IgD-negative memory B cell (primary cell): ENCODE measurements around the gene CTSH. TPM values are rescaled to one million over a fixed set of nuclear protein-coding genes. Genes with fewer than 3 reads are reported as not detected.

ENCODE experiments used
- H3K27ac Mint-ChIP-seq, 3 donors: one replicate each; pipeline ENCODE4 v1.8.0; 2020 to 2022; ENCODE audit warnings: mild to moderate bottlenecking in 3 of 3, mixed read lengths in 3 of 3, moderate library complexity in 1 of 3
- H3K27me3 Mint-ChIP-seq: one replicate; pipeline ENCODE4 v1.8.0; 2021; ENCODE audit warnings: mixed read lengths
- H3K36me3 Mint-ChIP-seq: one replicate; pipeline ENCODE4 v1.8.0; 2020; ENCODE audit warnings: mild to moderate bottlenecking, mixed read lengths
- H3K4me1 Mint-ChIP-seq, 3 donors: one replicate each; pipeline ENCODE4 v1.8.0; 2020 to 2022; ENCODE audit warnings: mixed read lengths in 3 of 3, mild to moderate bottlenecking in 1 of 3
- H3K4me3 Mint-ChIP-seq, 4 donors: one replicate each; pipeline ENCODE4 v1.8.0; 2020 to 2022; ENCODE audit warnings: mild to moderate bottlenecking in 4 of 4, mixed read lengths in 4 of 4, moderate library complexity in 3 of 4
- H3K9me3 Mint-ChIP-seq, 3 donors: one replicate each; pipeline ENCODE4 v1.8.0; 2020 to 2021; ENCODE audit warnings: mixed read lengths in 3 of 3, mild to moderate bottlenecking in 1 of 3
- polyA plus RNA-seq: library from polyadenylated mRNA; unstranded; fragments of 300-500 nt; fragmentation: Illumina TruSeq; gene quantifications from one replicate; pipeline ENCODE4 v1.2.3, GENCODE V29; 2021

CTSH gene
- polyA plus RNA-seq, 1 donor from 2014 or later: 615 TPM

- Mint-ChIP-seq H3K9me3 (no peaks in the 10 kb centered on the region), H3K27me3 (peaks cover 5% of the 10 kb centered on the region), H3K36me3 (peaks cover 7% of the 10 kb centered on the region), H3K4me3 (no peak overlapping the region), H3K27ac (no peak overlapping the region), H3K4me1 (peaks cover 16 to 19% (median 17%) of the 10 kb centered on the region in 3 donors)
Observed at GRCh38 chr15:78983146-78983918, 38.5 kb upstream of the CTSH start.

- Mint-ChIP-seq H3K27ac (no peak overlapping the region), H3K4me1 (peaks cover 20 to 24% (median 23%) of the 10 kb centered on the region in 3 donors), H3K27me3 (peaks cover 5% of the 10 kb centered on the region), H3K4me3 (no peak overlapping the region), H3K9me3 (no peaks in the 10 kb centered on the region), H3K36me3 (peaks cover 7% of the 10 kb centered on the region)
Observed at GRCh38 chr15:78982736-78983135, 37.9 kb upstream of the CTSH start.

GRCh38 chr15:78981532-78982313 is 36.9 kb upstream of the CTSH start:
- Mint-ChIP-seq H3K9me3 (no peaks in the 10 kb centered on the region), H3K27me3 (peaks cover 5% of the 10 kb centered on the region), H3K36me3 (peaks cover 7% of the 10 kb centered on the region), H3K4me3 (no peak overlapping the region), H3K4me1 (peaks cover 30 to 34% (median 32%) of the 10 kb centered on the region in 3 donors), H3K27ac (no peak overlapping the region)

GRCh38 chr15:78979456-78980320 is 34.8 kb upstream of the CTSH start:
- Mint-ChIP-seq H3K4me3 (peak overlapping the region; percentile 47 to 90 (median 82)), H3K36me3 (peaks cover 7% of the 10 kb centered on the region), H3K9me3 (no peaks in the 10 kb centered on the region), H3K4me1 (peaks cover 30 to 37% (median 37%) of the 10 kb centered on the region in 3 donors), H3K27me3 (peaks cover 5% of the 10 kb centered on the region), H3K27ac (peak overlapping the region; percentile 89 to 99 (median 95))

GRCh38 chr15:78978601-78979179 is 33.8 kb upstream of the CTSH start:
- H3K4me1 Mint-ChIP-seq: peaks cover 30 to 37% (median 36%) of the 10 kb centered on the region in 3 donors
- peaks cover 5% of the 10 kb centered on the region for H3K27me3 Mint-ChIP-seq
- H3K36me3 Mint-ChIP-seq: peaks cover 2% of the 10 kb centered on the region
- H3K4me3 Mint-ChIP-seq: peak overlapping the region; percentile 47 to 90 (median 82)
- peak overlapping the region; percentile 89 to 99 (median 95) for H3K27ac Mint-ChIP-seq
- no peaks in the 10 kb centered on the region for H3K9me3 Mint-ChIP-seq

- no peaks in the 10 kb centered on the region for H3K9me3 Mint-ChIP-seq
- H3K36me3 Mint-ChIP-seq: peaks cover 2% of the 10 kb centered on the region
Observed at GRCh38 chr15:78977591-78978347, 32.9 kb upstream of the CTSH start.

GRCh38 chr15:78977091-78977571 is 32.3 kb upstream of the CTSH start:
- Mint-ChIP-seq H3K4me1 (peaks cover 30 to 37% (median 36%) of the 10 kb centered on the region in 3 donors), H3K36me3 (peaks cover 2% of the 10 kb centered on the region), H3K4me3 (peak overlapping the region; percentile 47 to 87 (median 71)), H3K27me3 (peaks cover 5% of the 10 kb centered on the region), H3K27ac (peak overlapping the region; percentile 89 to 99 (median 95)), H3K9me3 (no peaks in the 10 kb centered on the region)

More at GRCh38 chr15:78977591-78978347, 32.9 kb upstream of the CTSH start:
- Mint-ChIP-seq H3K27me3 (peaks cover 5% of the 10 kb centered on the region), H3K27ac (peak overlapping the region; percentile 89 to 99 (median 95)), H3K4me3 (peak overlapping the region; percentile 47 to 87 (median 75)), H3K4me1 (peaks cover 30 to 37% (median 36%) of the 10 kb centered on the region in 3 donors)

- H3K27ac Mint-ChIP-seq: peak overlapping the region; percentile 89 to 99 (median 95)
- peaks cover 5% of the 10 kb centered on the region for H3K27me3 Mint-ChIP-seq
- peaks cover 3% of the 10 kb centered on the region for H3K36me3 Mint-ChIP-seq
- H3K4me1 Mint-ChIP-seq: peaks cover 30 to 37% (median 36%) of the 10 kb centered on the region in 3 donors
- no peaks in the 10 kb centered on the region for H3K9me3 Mint-ChIP-seq
- H3K4me3 Mint-ChIP-seq: peak overlapping the region in 2 of 4 donors; percentile 47 to 69
Observed at GRCh38 chr15:78976691-78977090, 31.8 kb upstream of the CTSH start.

- Mint-ChIP-seq H3K36me3 (peaks cover 1% of the 10 kb centered on the region), H3K27ac (no peak overlapping the region), H3K4me3 (no peak overlapping the region), H3K9me3 (no peaks in the 10 kb centered on the region), H3K27me3 (peaks cover 5% of the 10 kb centered on the region), H3K4me1 (peaks cover 29 to 31% (median 29%) of the 10 kb centered on the region in 3 donors)
Observed at GRCh38 chr15:78974272-78974918, 29.5 kb upstream of the CTSH start.

GRCh38 chr15:78969687-78970349 is 25.0 kb upstream of the CTSH start:
- Mint-ChIP-seq H3K9me3 (no peaks in the 10 kb centered on the region), H3K27ac (peak overlapping the region in 1 of 3 donors; percentile 58), H3K4me3 (no peak overlapping the region), H3K4me1 (peaks cover 0 to 4% (median 0%) of the 10 kb centered on the region in 3 donors), H3K27me3 (no peaks in the 10 kb centered on the region), H3K36me3 (peaks cover 1% of the 10 kb centered on the region)

GRCh38 chr15:78968539-78969271 is 23.9 kb upstream of the CTSH start:
- Mint-ChIP-seq H3K36me3 (peaks cover 1% of the 10 kb centered on the region), H3K4me3 (no peak overlapping the region), H3K27ac (no peak overlapping the region), H3K27me3 (no peaks in the 10 kb centered on the region), H3K9me3 (no peaks in the 10 kb centered on the region), H3K4me1 (peaks cover 0 to 4% (median 0%) of the 10 kb centered on the region in 3 donors)

GRCh38 chr15:78968114-78968513 is 23.3 kb upstream of the CTSH start:
- peaks cover 0 to 4% (median 0%) of the 10 kb centered on the region in 3 donors for H3K4me1 Mint-ChIP-seq
- no peak overlapping the region for H3K27ac Mint-ChIP-seq
- peaks cover 1% of the 10 kb centered on the region for H3K36me3 Mint-ChIP-seq

More at GRCh38 chr15:78968114-78968513, 23.3 kb upstream of the CTSH start:
- H3K4me3 Mint-ChIP-seq: no peak overlapping the region
- H3K9me3 Mint-ChIP-seq: no peaks in the 10 kb centered on the region
- H3K27me3 Mint-ChIP-seq: no peaks in the 10 kb centered on the region
